SK-N-SH treated with all-trans-retinoic acid at 6 μM for 48 hours (cell line): ENCODE measurements around the gene SLK.

Experiments used
- ATAC-seq: fragments of 200-7000 bp; cut with Tn5 transposase; 3 replicates; pipeline ENCODE4 v1.9.1; 2020; ENCODE audit warnings: mild to moderate bottlenecking, moderate library complexity
- ARNTL ChIP-seq: fragments of 450-650 bp; formaldehyde crosslinking; IDR thresholded peaks from 2 replicates; pipeline ENCODE4 v1.5.0; 2020; ENCODE audit warnings: low read depth, mild to moderate bottlenecking, moderate library complexity, borderline replicate concordance
- BACH2 ChIP-seq: fragments of 250-450 bp; sonication (Bioruptor Pico); IDR thresholded peaks from 2 replicates; pipeline ENCODE4 v1.9.0; 2021; ENCODE audit warnings: mild to moderate bottlenecking, borderline replicate concordance
- CREB5 ChIP-seq: fragments of 250-450 bp; sonication (Bioruptor Pico); IDR thresholded peaks from 2 replicates; pipeline ENCODE4 v1.5.1; 2020; ENCODE audit warnings: low read depth, mild to moderate bottlenecking, moderate library complexity
- CSDC2 ChIP-seq: fragments of 250-450 bp; sonication (Bioruptor Pico); IDR thresholded peaks from 2 replicates; pipeline ENCODE4 v1.5.0; 2020; ENCODE audit warnings: mild to moderate bottlenecking, moderate library complexity
- CSRNP3 ChIP-seq: fragments of 250-450 bp; sonication (Bioruptor Pico); IDR thresholded peaks from 2 replicates; pipeline ENCODE4 v1.5.1; 2021; ENCODE audit warnings: mild to moderate bottlenecking, moderate library complexity
- ESRRG ChIP-seq: fragments of 250-450 bp; sonication (Bioruptor Pico); IDR thresholded peaks from 2 replicates; pipeline ENCODE4 v1.6.1; 2021; ENCODE audit warnings: mild to moderate bottlenecking
- GLIS3 ChIP-seq: fragments of 250-450 bp; sonication (Bioruptor Pico); IDR thresholded peaks from 2 replicates; pipeline ENCODE4 v1.5.0; 2020; ENCODE audit warnings: mild to moderate bottlenecking, moderate library complexity
- ISL1 ChIP-seq: fragments of 250-450 bp; sonication (Bioruptor Pico); IDR thresholded peaks from 2 replicates; pipeline ENCODE4 v2.1.2; 2022; ENCODE audit warnings: mild to moderate bottlenecking, moderate library complexity
- PATZ1 ChIP-seq: fragments of 250-450 bp; sonication (Bioruptor Pico); IDR thresholded peaks from 2 replicates; pipeline ENCODE4 v1.8.0; 2020; ENCODE audit warnings: mild to moderate bottlenecking, moderate library complexity, borderline replicate concordance
- POU6F1 ChIP-seq: fragments of 250-450 bp; sonication (Bioruptor Pico); IDR thresholded peaks from 2 replicates; pipeline ENCODE4 v1.8.0; 2021; ENCODE audit warnings: low read depth, mild to moderate bottlenecking, moderate library complexity, borderline replicate concordance
- PPARA ChIP-seq: fragments of 250-450 bp; sonication (Bioruptor Pico); IDR thresholded peaks from 2 replicates; pipeline ENCODE4 v1.5.0; 2020; ENCODE audit warnings: mild to moderate bottlenecking, borderline replicate concordance
- RARB ChIP-seq: fragments of 250-450 bp; sonication (Bioruptor Pico); IDR thresholded peaks from 2 replicates; pipeline ENCODE4 v1.8.0; 2021; ENCODE audit warnings: mild to moderate bottlenecking, moderate library complexity
- SNAI2 ChIP-seq: fragments of 250-450 bp; sonication (Bioruptor Pico); IDR thresholded peaks from 2 replicates; pipeline ENCODE4 v1.5.0; 2020; ENCODE audit warnings: mild to moderate bottlenecking, moderate library complexity
- TCF4 ChIP-seq: fragments of 250-450 bp; sonication (Bioruptor Pico); IDR thresholded peaks from 2 replicates; pipeline ENCODE4 v1.8.0; 2021; ENCODE audit warnings: mild to moderate bottlenecking, moderate library complexity, borderline replicate concordance
- TSHZ2 ChIP-seq: fragments of 250-450 bp; sonication (Bioruptor Pico); IDR thresholded peaks from 2 replicates; pipeline ENCODE4 v1.5.0; 2020; ENCODE audit warnings: mild to moderate bottlenecking, moderate library complexity
- ZC3H10 ChIP-seq: fragments of 250-450 bp; sonication (Bioruptor Pico); IDR thresholded peaks from 2 replicates; pipeline ENCODE4 v1.5.1; 2021; ENCODE audit warnings: mild to moderate bottlenecking, moderate library complexity
- ZFP3 ChIP-seq: fragments of 250-450 bp; sonication (Bioruptor Pico); IDR thresholded peaks from 2 replicates; pipeline ENCODE4 v1.5.0; 2020; ENCODE audit warnings: mild to moderate bottlenecking, moderate library complexity
- ZFP30 ChIP-seq: fragments of 450-650 bp; formaldehyde crosslinking; IDR thresholded peaks from 2 replicates; pipeline ENCODE4 v1.5.0; 2022; ENCODE audit warnings: mild to moderate bottlenecking, moderate library complexity
- ZNF565 ChIP-seq: fragments of 450-650 bp; formaldehyde crosslinking; conservative IDR thresholded peaks from 2 replicates; pipeline ENCODE4 v1.5.0; 2020; ENCODE audit warnings: low read depth, mild to moderate bottlenecking, moderate library complexity
- ZNF70 ChIP-seq: fragments of 450-650 bp; formaldehyde crosslinking; IDR thresholded peaks from 2 replicates; pipeline ENCODE4 v1.5.0; 2020; ENCODE audit warnings: mild to moderate bottlenecking, moderate library complexity
- ZNF8 ChIP-seq: fragments of 450-650 bp; formaldehyde crosslinking; IDR thresholded peaks from 2 replicates; pipeline ENCODE4 v1.5.0; 2020; ENCODE audit warnings: mild to moderate bottlenecking, moderate library complexity

SLK gene

GRCh38 chr10:104016661-104017060 lies 49.7 kb downstream of the SLK start:
- no peak for ATAC-seq
- no peak for TF ChIP-seq PATZ1 (CRISPR knock-in tag)
- TF ChIP-seq ZNF70 (CRISPR knock-in tag), result no peak
- TF ChIP-seq POU6F1 (CRISPR knock-in tag), result no peak
- TF ChIP-seq ESRRG (CRISPR knock-in tag), result no peak
- TF ChIP-seq RARB (CRISPR knock-in tag), result no peak
- TF ChIP-seq BACH2 (CRISPR knock-in tag), result no peak
- TF ChIP-seq CSDC2, result no peak
- no peak for TF ChIP-seq ARNTL (CRISPR knock-in tag)
- TF ChIP-seq ZNF565 (CRISPR knock-in tag), result no peak
- TF ChIP-seq ZC3H10 (CRISPR knock-in tag), result no peak
- no peak for TF ChIP-seq CREB5 (CRISPR knock-in tag)
- TF ChIP-seq SNAI2 (CRISPR knock-in tag), result no peak
- TF ChIP-seq ISL1 (CRISPR knock-in tag), result no peak
- no peak for TF ChIP-seq ZFP30 (CRISPR knock-in tag)
- no peak for TF ChIP-seq PPARA
- TF ChIP-seq TCF4 (CRISPR knock-in tag), result no peak
- no peak for TF ChIP-seq ZNF8 (CRISPR knock-in tag)
- no peak for TF ChIP-seq TSHZ2
- TF ChIP-seq GLIS3 (CRISPR knock-in tag), result no peak
- TF ChIP-seq, all 23 proteins: peak for 0

- TF ChIP-seq ZNF8 (CRISPR knock-in tag) (no peak), CSRNP3 (CRISPR knock-in tag) (no peak), BACH2 (CRISPR knock-in tag) (no peak), PATZ1 (CRISPR knock-in tag) (no peak), ZFP3 (CRISPR knock-in tag) (no peak)
- no peak for ATAC-seq
Measured at GRCh38 chr10:104018471-104018870, 51.5 kb downstream of the SLK start.
